CD4-positive, CD25-positive, alpha-beta regulatory T cell (primary cell): ENCODE measurements around the gene MACROD2. TPM values are rescaled to one million over a fixed set of nuclear protein-coding genes. Genes with fewer than 3 reads are reported as not detected.

Source experiments
- ATAC-seq, 2 donors: fragments of 150-1000 bp; cut with Tn5 transposase; one replicate each; pipeline ENCODE4 v1.10.0; 2021; ENCODE audit warnings: low read depth in 2 of 2, moderate number of reproducible peaks in 2 of 2, moderate library complexity in 1 of 2
- DNase-seq, 3 donors: peaks; one replicate each; pipeline versions ENCODE4 v3.0.0 to v3.0.0-alpha.2; 2012 to 2022; ENCODE audit warnings: mixed read lengths in 1 of 3
- H3K27ac ChIP-seq: one replicate; pipeline ENCODE4 v1.7.0; 2013; ENCODE audit warnings: mild to moderate bottlenecking, low read length; ENCODE audit not compliant: insufficient read depth, poor library complexity, severe bottlenecking
- H3K27me3 ChIP-seq: one replicate; pipeline ENCODE4 v1.7.0; 2013; ENCODE audit warnings: low read length; ENCODE audit not compliant: control insufficient read depth, insufficient read depth
- H3K36me3 ChIP-seq: one replicate; pipeline ENCODE4 v1.7.0; 2013; ENCODE audit warnings: mild to moderate bottlenecking, low read length, moderate library complexity; ENCODE audit not compliant: control insufficient read depth, insufficient read depth
- H3K4me1 ChIP-seq: 2 replicates; pipeline ENCODE4 v1.7.0; 2013; ENCODE audit warnings: mild to moderate bottlenecking, low read length; ENCODE audit not compliant: insufficient read depth, control insufficient read depth, poor library complexity, severe bottlenecking
- H3K4me3 ChIP-seq: one replicate; pipeline ENCODE4 v1.7.0; 2013; ENCODE audit warnings: low read depth, mild to moderate bottlenecking, low read length, moderate library complexity
- H3K9me3 ChIP-seq, 2 experiments: 1 replicate in 1 of 2; 2 replicates in 1 of 2; pipeline ENCODE4 v1.7.0; 2013; ENCODE audit warnings: low read length in 2 of 2, mild to moderate bottlenecking in 1 of 2, moderate library complexity in 1 of 2; ENCODE audit not compliant: control insufficient read depth in 2 of 2
- H3K27ac Mint-ChIP-seq, 3 donors: one replicate each; pipeline ENCODE4 v1.8.0; 2020 to 2022; ENCODE audit warnings: mild to moderate bottlenecking in 3 of 3, mixed read lengths in 3 of 3, moderate library complexity in 2 of 3
- H3K27me3 Mint-ChIP-seq: one replicate; pipeline ENCODE4 v1.8.0; 2022; ENCODE audit warnings: mild to moderate bottlenecking, mixed read lengths
- H3K36me3 Mint-ChIP-seq: one replicate; pipeline ENCODE4 v1.8.0; 2020; ENCODE audit warnings: mixed read lengths
- H3K4me1 Mint-ChIP-seq, 4 donors: one replicate each; pipeline ENCODE4 v1.8.0; 2020 to 2022; ENCODE audit warnings: mixed read lengths in 4 of 4, mild to moderate bottlenecking in 1 of 4
- H3K4me3 Mint-ChIP-seq, 4 donors: one replicate each; pipeline ENCODE4 v1.8.0; 2020 to 2022; ENCODE audit warnings: mild to moderate bottlenecking in 4 of 4, mixed read lengths in 4 of 4, moderate library complexity in 3 of 4
- H3K9me3 Mint-ChIP-seq, 7 donors: one replicate each; pipeline ENCODE4 v1.8.0; 2020 to 2022; ENCODE audit warnings: mixed read lengths in 7 of 7, mild to moderate bottlenecking in 3 of 7, moderate library complexity in 2 of 7
- polyA plus RNA-seq, 4 donors: library from polyadenylated mRNA; unstranded; fragments of 300-500 nt; fragmentation: Illumina TruSeq; gene quantifications; one replicate each; pipeline ENCODE4 v1.2.3, GENCODE V29; 2021
- total RNA-seq: library from RNA; stranded (reverse); gene quantifications from one replicate; pipeline ENCODE4 v1.2.3, GENCODE V29; 2022

Gene MACROD2
- total and polyA plus RNA-seq, 5 donors from 2014 or later, result 1.4 TPM; not detected in 4

DNA sequence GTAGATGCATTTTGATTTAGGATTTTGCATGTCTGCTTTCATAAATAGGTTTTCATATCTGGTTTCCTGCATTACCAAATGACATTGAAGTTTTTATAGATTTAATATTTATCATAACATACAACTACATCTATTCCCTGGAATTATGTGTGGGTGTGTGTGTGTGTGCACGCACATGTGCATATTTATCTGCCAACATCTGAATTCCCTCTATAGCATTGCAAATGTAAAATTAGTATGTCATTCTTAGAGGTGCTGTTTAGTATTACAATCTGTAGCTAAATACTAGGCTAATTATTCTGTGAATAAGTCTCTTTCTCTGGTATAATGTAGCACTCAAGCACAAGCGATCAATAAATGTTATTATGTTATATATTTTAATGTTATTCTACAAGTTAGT lies 820.0 kb downstream of the MACROD2 start:
- no peak overlapping the region for H3K27ac Mint-ChIP-seq
- no peaks in the 10 kb centered on the region for H3K36me3 Mint-ChIP-seq
- no peaks in the 10 kb centered on the region for H3K27me3 ChIP-seq
- H3K27me3 Mint-ChIP-seq, result no peaks in the 10 kb centered on the region
- no peak overlapping the region for H3K4me3 ChIP-seq
- peaks cover 0 to 38% (median 9%) of the 10 kb centered on the region in 7 donors for H3K9me3 Mint-ChIP-seq
- peaks cover 0 to 3% of the 10 kb centered on the region in 2 experiments for H3K9me3 ChIP-seq
- DNase-seq (no peak), ATAC-seq (no peak)
- no peaks in the 10 kb centered on the region for H3K4me1 ChIP-seq
- H3K4me3 Mint-ChIP-seq, result no peak overlapping the region
- H3K4me1 Mint-ChIP-seq, result no peaks in the 10 kb centered on the region
- no peaks in the 10 kb centered on the region for H3K36me3 ChIP-seq
- H3K27ac ChIP-seq, result no peak overlapping the region

DNA sequence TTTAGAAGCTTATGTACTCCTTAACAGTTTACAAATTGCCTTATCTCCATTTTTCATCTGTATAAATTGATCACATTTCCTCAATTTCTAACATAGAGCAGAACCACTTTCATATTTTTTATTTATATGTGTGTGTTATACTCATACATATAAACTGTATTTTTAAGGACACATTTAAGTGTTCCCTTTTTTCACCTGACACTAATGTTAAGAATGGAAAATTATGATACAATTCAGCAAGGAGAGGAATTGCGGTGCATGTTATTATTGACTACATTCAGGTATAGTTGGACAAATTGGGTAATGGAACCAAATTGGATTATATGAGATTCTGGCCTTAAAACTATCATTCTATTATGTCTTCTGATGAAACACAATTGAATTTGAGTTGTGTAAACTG lies 821.2 kb downstream of the MACROD2 start:
- Mint-ChIP-seq H3K9me3 (peaks cover 0 to 29% (median 8%) of the 10 kb centered on the region in 7 donors), H3K27ac (no peak overlapping the region), H3K4me1 (no peaks in the 10 kb centered on the region), H3K4me3 (no peak overlapping the region), H3K36me3 (no peaks in the 10 kb centered on the region), H3K27me3 (no peaks in the 10 kb centered on the region)
- Histone ChIP-seq H3K9me3 (peaks cover 0 to 5% of the 10 kb centered on the region in 2 experiments), H3K4me3 (no peak overlapping the region), H3K4me1 (no peaks in the 10 kb centered on the region), H3K36me3 (no peaks in the 10 kb centered on the region), H3K27ac (no peak overlapping the region), H3K27me3 (no peaks in the 10 kb centered on the region)
- ATAC-seq (no peak), DNase-seq (no peak)

- Mint-ChIP-seq H3K27me3 (no peaks in the 10 kb centered on the region), H3K4me3 (no peak overlapping the region)
Observed at GRCh38 chr20:14817101-14817500, 821.8 kb downstream of the MACROD2 start.

DNA sequence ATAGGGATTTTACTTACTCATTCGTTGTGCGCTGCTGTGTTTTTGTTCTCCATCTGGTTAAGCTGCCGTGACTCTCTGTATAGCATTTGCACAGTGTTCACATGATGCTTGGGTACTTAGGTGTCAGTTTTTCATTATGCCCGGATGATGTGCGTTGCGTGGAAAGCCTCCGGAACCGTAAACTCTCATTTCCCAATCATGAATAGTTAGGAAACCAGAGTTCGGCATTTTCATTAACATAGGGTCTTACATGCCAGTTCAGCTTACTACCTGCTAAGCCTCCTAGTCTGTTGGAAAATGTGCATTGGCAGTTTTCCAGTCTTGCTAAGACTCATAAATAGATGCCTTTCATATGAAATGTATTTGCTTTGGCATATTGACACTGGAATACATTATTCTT lies 825.5 kb downstream of the MACROD2 start:
- Mint-ChIP-seq H3K36me3 (no peaks in the 10 kb centered on the region), H3K4me1 (no peaks in the 10 kb centered on the region), H3K4me3 (no peak overlapping the region), H3K27me3 (no peaks in the 10 kb centered on the region), H3K9me3 (peaks cover 0 to 21% (median 9%) of the 10 kb centered on the region in 7 donors), H3K27ac (no peak overlapping the region)
- Histone ChIP-seq H3K4me3 (no peak overlapping the region), H3K27me3 (no peaks in the 10 kb centered on the region), H3K27ac (no peak overlapping the region), H3K4me1 (no peaks in the 10 kb centered on the region), H3K36me3 (no peaks in the 10 kb centered on the region), H3K9me3 (peaks cover 3 to 6% of the 10 kb centered on the region in 2 experiments)
- ATAC-seq (no peak), DNase-seq (no peak)

More at GRCh38 chr20:14817101-14817500, 821.8 kb downstream of the MACROD2 start:
- H3K36me3 Mint-ChIP-seq, result no peaks in the 10 kb centered on the region
- H3K4me1 Mint-ChIP-seq, result no peaks in the 10 kb centered on the region
- Histone ChIP-seq H3K27me3 (no peaks in the 10 kb centered on the region), H3K4me1 (no peaks in the 10 kb centered on the region), H3K4me3 (no peak overlapping the region), H3K9me3 (peaks cover 0 to 6% of the 10 kb centered on the region in 2 experiments), H3K36me3 (no peaks in the 10 kb centered on the region), H3K27ac (no peak overlapping the region)
- no peak for DNase-seq
- H3K9me3 Mint-ChIP-seq, result peaks cover 0 to 29% (median 7%) of the 10 kb centered on the region in 7 donors
- H3K27ac Mint-ChIP-seq, result no peak overlapping the region
- ATAC-seq, result no peak

- no peaks in the 10 kb centered on the region for H3K27me3 ChIP-seq
- Mint-ChIP-seq H3K27ac (no peak overlapping the region), H3K9me3 (peaks cover 0 to 21% (median 9%) of the 10 kb centered on the region in 7 donors), H3K36me3 (no peaks in the 10 kb centered on the region), H3K27me3 (no peaks in the 10 kb centered on the region), H3K4me1 (no peaks in the 10 kb centered on the region), H3K4me3 (no peak overlapping the region)
- ATAC-seq (no peak), DNase-seq (no peak)
- H3K36me3 ChIP-seq, result no peaks in the 10 kb centered on the region
- H3K4me3 ChIP-seq, result no peak overlapping the region
- H3K9me3 ChIP-seq, result peaks cover 3 to 6% of the 10 kb centered on the region in 2 experiments
- no peak overlapping the region for H3K27ac ChIP-seq
- no peaks in the 10 kb centered on the region for H3K4me1 ChIP-seq
Observed at GRCh38 chr20:14821251-14821650, 825.9 kb downstream of the MACROD2 start.

DNA sequence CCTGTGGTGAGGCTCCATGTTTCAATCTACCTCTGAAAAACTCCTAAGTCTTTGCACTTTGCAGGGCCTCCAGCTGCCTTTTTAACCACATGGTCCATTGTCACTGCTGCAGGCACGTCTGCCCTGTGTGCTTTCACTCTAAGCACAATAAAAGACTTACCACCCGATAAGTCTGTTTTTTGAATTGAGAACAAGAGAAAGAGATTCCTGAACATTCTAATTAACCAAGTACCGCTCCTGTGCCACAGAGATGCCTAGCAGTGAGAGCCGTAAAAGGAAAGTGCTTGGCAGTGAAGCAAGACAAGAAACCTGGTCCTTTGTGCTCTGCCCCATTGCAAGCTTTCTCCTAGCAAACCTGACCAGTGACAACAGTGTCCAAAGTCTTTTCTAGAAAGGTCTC lies 829.7 kb downstream of the MACROD2 start:
- Histone ChIP-seq H3K9me3 (peaks cover 6% of the 10 kb centered on the region in 2 experiments), H3K27ac (no peak overlapping the region), H3K4me3 (no peak overlapping the region), H3K27me3 (no peaks in the 10 kb centered on the region), H3K36me3 (no peaks in the 10 kb centered on the region), H3K4me1 (no peaks in the 10 kb centered on the region)
- no peaks in the 10 kb centered on the region for H3K4me1 Mint-ChIP-seq
- peaks cover 0 to 14% (median 5%) of the 10 kb centered on the region in 7 donors for H3K9me3 Mint-ChIP-seq
- H3K36me3 Mint-ChIP-seq, result no peaks in the 10 kb centered on the region
- no peaks in the 10 kb centered on the region for H3K27me3 Mint-ChIP-seq
- ATAC-seq, result no peak
- no peak overlapping the region for H3K4me3 Mint-ChIP-seq
- no peak for DNase-seq
- no peak overlapping the region for H3K27ac Mint-ChIP-seq

- no peaks in the 10 kb centered on the region for H3K27me3 Mint-ChIP-seq
- DNase-seq (no peak), ATAC-seq (no peak)
- H3K4me1 Mint-ChIP-seq, result no peaks in the 10 kb centered on the region
- peaks cover 3 to 6% of the 10 kb centered on the region in 2 experiments for H3K9me3 ChIP-seq
- H3K27me3 ChIP-seq, result no peaks in the 10 kb centered on the region
- H3K4me3 Mint-ChIP-seq, result no peak overlapping the region
- no peak overlapping the region for H3K4me3 ChIP-seq
- H3K9me3 Mint-ChIP-seq, result peaks cover 0 to 8% (median 4%) of the 10 kb centered on the region in 7 donors
- H3K27ac ChIP-seq, result no peak overlapping the region
- no peaks in the 10 kb centered on the region for H3K36me3 ChIP-seq
- no peaks in the 10 kb centered on the region for H3K36me3 Mint-ChIP-seq
- H3K27ac Mint-ChIP-seq, result no peak overlapping the region
- no peaks in the 10 kb centered on the region for H3K4me1 ChIP-seq
Observed at GRCh38 chr20:14826543-14827313, 831.4 kb downstream of the MACROD2 start.

GRCh38 chr20:14828459-14828858 lies 833.1 kb downstream of the MACROD2 start:
- H3K27me3 Mint-ChIP-seq, result no peaks in the 10 kb centered on the region
- no peaks in the 10 kb centered on the region for H3K4me1 ChIP-seq
- no peak overlapping the region for H3K27ac Mint-ChIP-seq
- H3K4me3 ChIP-seq, result no peak overlapping the region
- H3K36me3 ChIP-seq, result no peaks in the 10 kb centered on the region
- H3K4me1 Mint-ChIP-seq, result no peaks in the 10 kb centered on the region
- no peak for DNase-seq
- H3K4me3 Mint-ChIP-seq, result no peak overlapping the region
- no peak overlapping the region for H3K27ac ChIP-seq
- peaks cover 3 to 15% of the 10 kb centered on the region in 2 experiments for H3K9me3 ChIP-seq
- H3K27me3 ChIP-seq, result no peaks in the 10 kb centered on the region
- H3K36me3 Mint-ChIP-seq, result no peaks in the 10 kb centered on the region
- no peak for ATAC-seq
- H3K9me3 Mint-ChIP-seq, result peaks cover 0 to 9% (median 5%) of the 10 kb centered on the region in 7 donors
